Melanocyte of skin (primary cell): ENCODE data around the gene USP11. TPM values are rescaled to one million over a fixed set of nuclear protein-coding genes. Genes with fewer than 3 reads are reported as not detected.

ENCODE experiments used
- small RNA-seq, 2 donors: library from RNA; depleted of rRNA; stranded (forward); fragments of <200 nt; gene quantifications; one replicate each; pipeline ENCODE3, GENCODE V24; 2012
- total RNA-seq, 2 donors: library from RNA; depleted of rRNA; stranded (reverse); fragments of >200 nt; gene quantifications; 2 replicates each; pipeline ENCODE4 v1.2.3, GENCODE V29; 2012

The USP11 gene
- 10 to 100 TPM; 48.5 to 61.3 TPM for total RNA-seq

DNA sequence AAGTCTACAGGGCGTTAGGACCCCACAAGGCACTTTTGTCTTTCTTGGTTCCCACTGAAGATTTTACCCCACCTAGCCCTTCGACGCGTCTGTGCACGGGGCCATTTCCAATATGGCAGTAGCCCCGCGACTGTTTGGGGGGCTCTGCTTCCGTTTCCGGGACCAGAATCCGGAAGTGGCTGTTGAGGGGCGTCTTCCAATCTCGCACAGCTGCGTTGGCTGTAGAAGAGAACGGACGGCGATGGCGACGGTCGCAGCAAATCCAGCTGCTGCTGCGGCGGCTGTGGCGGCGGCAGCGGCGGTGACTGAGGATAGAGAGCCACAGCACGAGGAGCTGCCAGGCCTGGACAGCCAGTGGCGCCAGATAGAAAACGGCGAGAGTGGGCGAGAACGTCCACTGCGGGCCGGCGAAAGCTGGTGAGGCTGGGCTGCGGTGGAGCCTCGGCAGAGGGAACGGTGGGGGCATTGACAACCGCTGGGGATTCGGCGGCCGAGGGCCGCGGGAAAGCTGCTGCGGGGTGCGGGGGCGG lies at the start of gene USP11:
Gene USP11 (plus strand): TSS at position 207 of the 530 bp plus-strand sequence. CDS start 35 bp downstream, at position 242.

DNA sequence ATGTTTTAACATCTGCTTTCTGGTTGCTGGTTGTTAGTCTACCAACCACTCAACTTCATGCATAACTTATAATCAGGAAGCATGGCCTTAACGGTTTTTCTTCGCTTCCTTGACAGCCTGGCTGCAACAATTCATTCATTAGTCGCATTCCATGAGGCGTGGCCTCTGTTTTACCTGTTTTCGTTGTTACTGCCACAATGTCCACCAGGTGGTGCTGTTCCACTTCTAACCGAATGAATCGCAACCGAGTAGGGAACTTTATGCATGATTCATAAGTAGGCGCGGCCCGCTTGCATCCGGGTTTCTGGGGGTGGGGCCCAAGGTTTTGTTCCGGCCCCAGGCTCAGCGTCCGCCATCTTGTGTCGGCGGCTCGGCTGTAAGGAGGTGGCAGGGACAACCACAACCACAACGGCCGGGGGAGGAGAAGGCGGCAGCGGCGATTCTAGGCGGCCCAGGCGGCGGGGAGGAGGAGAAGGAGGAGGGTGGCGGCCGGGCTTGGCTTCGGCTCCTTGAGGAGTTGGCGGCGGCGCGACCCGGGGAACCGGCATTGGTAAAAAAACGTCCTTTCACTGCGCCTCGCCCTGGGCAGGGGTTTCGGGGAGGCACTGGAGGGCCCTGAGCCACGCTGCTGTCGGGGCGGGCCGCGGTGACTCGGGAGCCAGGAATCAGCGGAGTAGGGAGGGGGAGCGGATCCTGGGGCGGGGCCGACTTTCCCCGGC lies 39.2 kb upstream of the USP11 start, which contains the start of gene UBA1:
Gene UBA1 (plus strand): TSS at position 355 of the 719 bp plus-strand sequence. CDS start 4,974 bp downstream, outside the sequence.

GRCh38 chrX:47218280-47218919 lies 14.4 kb upstream of the USP11 start, which contains the start of gene CDK16:
TSS of gene CDK16 (plus strand) at chrX:47218681. CDS start at chrX:47223558, 4,877 bp downstream.

Small RNA genes within 50 kb of the gene (small RNA-seq; reads per million reads assigned to genes)
- 0 reads per million in 2 donors for gene RN7SL785P

Other genes starting within 250 kb of the USP11 start
- under 1 TPM in 1 of 2 donors, not detected in 1; under 0.01 TPM for gene RGN, start 154.6 kb upstream of the USP11 start, total RNA-seq
- 10 to 100 TPM; 50.6 to 55.1 TPM for gene NDUFB11, start 88.3 kb upstream of the USP11 start, total RNA-seq
- gene RBM10, start 87.8 kb upstream of the USP11 start, total RNA-seq, result 10 to 100 TPM; 42.7 to 54.9 TPM
- gene UBA1, start 39.2 kb upstream of the USP11 start, total RNA-seq, result 100 to 1,000 TPM; 141 to 162 TPM
- gene CDK16, start 14.3 kb upstream of the USP11 start, total RNA-seq, result 100 to 1,000 TPM; 104 to 117 TPM
- gene ZNF157, start 137.6 kb downstream of the USP11 start, total RNA-seq, result under 1 TPM in 1 of 2 donors, not detected in 1; under 0.01 TPM